Suppressor macrophage treated with lipopolysaccharide for 4 hours (primary cell): Measurements from ENCODE around the gene TTYH2.
A peak's percentile ranks its signal among the peaks of the same experiment; 100 is the strongest.
"Not testable (repeated sequence)": the region's sequence is repeated elsewhere in the genome, so short reads cannot be mapped to it uniquely, and the experiment has no call there.

ENCODE experiments used
- DNase-seq: peaks from one replicate; pipeline ENCODE4 v3.0.0-alpha.2; 2020

TTYH2 gene

DNA sequence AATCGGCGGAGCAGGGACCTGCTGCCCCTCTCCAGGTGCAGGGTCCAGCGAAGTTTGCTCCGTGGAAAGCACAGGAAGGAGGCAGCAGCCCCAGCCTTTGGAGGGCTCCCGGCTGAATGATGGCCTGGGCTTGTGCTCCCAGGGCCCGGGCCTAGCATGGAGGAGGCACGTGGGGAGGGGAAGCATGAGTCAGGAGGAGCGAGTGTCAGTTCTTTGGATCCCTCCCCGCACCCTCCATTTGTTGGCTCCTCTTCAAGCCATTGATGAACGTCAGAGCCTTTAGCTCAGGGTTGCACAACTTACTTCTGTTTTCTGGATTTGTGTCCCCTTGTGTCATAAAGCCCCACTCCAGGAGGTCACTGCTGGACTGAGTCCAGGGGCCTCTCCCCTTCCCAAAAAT lies 25.8 kb downstream of the TTYH2 start:
- peak; percentile 95 for DNase-seq

GRCh38 chr17:74240618-74241205 lies 27.3 kb downstream of the TTYH2 start:
- peak; percentile 36 for DNase-seq

GRCh38 chr17:74241431-74241830 lies 28.1 kb downstream of the TTYH2 start:
- peak; percentile 92 for DNase-seq

DNA sequence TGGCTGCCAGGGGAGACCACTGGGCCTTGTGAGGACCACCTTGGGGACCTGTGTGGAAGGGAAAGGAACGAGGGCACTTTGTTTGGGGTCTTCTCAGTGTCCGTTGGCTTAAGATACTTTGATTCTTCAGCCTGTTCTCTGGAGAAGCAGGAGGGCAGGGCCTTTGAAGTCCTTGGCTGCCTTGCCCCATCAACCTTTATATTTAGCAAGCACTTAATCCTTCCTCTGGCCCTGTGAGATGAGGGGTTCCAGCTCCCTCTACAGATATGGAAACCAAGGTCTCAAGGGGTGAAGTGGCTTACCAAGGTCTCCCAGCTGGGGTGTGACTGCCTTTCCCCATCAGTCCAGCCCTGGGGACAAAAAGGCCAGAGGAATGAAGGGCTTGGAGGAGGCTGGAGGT lies 28.5 kb downstream of the TTYH2 start:
- DNase-seq, result no peak

DNA sequence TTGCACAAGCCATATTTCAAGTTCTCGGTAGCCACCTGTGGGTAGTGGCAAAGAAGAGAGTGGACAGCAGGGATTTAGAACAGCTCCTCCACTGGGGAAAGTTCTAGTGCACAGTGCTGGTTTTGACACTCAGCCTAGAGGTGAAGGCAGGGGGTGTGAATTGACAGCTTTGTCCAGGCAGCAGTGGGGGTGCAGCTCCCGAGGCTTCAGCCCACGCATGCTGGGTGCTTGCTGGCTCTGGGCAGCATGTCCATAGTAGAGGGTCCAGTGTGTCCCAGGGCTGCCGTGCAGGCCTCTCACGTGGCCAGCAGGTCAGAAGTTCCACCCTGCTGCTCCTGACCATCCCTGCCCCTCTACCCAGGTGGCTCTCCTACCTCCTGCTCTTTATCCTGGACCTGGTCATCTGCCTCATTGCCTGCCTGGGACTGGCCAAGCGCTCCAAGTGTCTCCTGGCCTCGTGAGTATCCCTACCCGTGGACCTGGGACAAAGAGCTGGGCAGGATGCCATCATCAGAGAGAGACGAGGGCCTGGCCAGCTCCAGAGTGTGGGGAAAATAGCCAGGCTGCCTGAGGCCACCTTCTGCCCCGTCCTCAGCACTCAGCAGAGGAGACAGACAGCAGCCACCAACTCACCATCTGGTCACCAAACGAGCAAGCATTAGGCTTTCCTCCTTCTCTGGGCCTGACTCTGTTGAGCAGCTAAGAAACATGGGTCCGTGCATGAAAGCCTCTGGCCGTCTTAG lies 29.8 kb downstream of the TTYH2 start:
- DNase-seq, result no peak

DNA sequence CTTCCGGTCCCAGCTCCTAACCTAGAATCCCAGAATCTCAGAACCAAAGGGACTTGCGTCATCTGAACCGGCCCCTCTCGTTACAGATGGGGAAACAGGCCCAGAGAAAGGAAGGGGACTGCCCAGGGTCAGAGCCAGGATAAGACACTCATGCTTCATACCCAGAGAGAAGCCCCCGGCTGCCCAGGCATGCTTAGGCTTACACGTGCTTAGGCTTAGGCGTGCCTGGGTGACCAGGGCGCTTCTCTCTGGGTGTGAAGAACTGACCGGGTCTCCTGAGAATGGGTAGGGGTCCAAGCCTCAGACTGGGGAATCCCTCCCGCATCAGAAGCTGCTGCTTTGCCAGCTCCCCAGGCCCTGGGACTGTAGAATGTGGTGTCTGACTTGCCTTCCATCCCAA lies 30.8 kb downstream of the TTYH2 start:
- no peak for DNase-seq

- DNase-seq, result no peak
These were observed 31.2 kb downstream of the TTYH2 start for GRCh38 chr17:74244548-74244947.

GRCh38 chr17:74245145-74245831 lies 31.9 kb downstream of the TTYH2 start:
- DNase-seq, result no peak

DNA sequence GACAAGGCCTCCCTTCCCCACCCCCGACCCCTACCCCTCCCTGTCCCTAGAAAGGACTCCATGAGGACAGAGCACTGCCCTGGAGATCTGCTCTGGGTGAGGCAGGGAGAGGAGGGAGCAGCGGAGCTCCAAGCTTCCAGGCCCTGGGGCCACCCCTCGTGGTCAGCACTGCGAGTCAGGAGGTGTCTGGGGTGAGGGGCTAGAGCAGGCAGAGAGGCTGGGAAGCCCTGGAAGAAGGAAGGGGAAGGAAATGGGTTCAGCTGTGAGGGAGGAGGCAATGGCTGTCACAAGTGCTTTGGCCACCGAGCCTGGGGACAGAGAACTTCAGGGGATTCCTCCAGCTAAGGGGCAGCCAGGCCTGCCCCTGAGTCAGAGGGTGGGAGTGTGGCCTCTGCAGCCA lies 32.5 kb downstream of the TTYH2 start:
- peak; percentile 58 for DNase-seq

GRCh38 chr17:74249590-74250270 lies 36.4 kb downstream of the TTYH2 start:
- DNase-seq, result no peak

DNA sequence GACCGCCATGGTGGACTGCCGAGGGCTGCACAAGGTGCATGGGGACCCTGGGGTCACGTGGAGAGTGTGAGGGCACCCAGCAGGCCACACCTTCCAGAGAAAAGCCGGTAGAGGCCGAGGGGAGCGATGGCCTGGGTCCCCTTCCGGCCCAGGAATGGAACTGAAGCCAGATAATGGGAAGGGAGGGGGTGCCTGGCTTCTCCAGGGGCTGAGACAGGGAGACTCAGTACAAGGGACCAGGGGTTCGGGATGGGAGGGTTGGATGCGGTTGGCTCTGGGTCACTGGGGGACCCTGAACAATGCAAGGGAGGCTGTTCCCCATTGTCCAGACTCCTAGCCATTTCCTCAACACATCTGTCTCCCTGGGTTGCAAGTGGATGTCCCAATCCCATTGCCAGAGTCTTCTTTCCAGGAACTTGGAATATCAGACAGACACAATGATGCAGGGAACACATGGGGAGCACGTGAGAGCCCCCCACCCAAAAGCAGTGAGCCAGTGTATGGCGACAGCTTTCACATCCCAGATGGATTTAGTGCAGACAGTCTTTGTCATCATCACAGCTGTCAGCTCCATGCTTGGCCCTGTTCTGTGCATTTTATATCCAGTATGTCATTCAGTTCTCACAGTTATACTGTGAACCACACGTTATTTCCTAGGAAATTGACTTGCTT lies 37.1 kb downstream of the TTYH2 start:
- DNase-seq, result no peak

GRCh38 chr17:74251051-74251450 lies 37.7 kb downstream of the TTYH2 start:
- no peak for DNase-seq

DNA sequence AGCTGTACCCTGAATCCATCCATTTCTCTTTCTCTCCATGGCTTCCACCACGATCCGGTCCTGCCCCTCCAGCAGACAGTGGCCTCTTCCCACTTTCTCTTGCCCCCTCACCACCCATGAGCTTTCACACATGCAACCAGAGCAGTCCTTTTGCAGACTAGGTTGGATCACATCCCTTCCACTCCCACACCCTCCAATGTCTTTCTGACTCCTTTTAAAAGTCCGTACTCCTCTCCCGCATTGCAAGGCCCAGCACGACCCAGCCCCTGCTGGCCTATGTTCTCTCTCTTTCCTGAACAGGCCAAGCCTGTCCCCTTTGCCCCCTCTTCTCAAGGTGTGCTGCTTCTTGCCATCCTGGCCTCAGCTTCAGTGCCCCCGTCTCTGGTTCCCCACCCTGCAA lies 38.2 kb downstream of the TTYH2 start:
- DNase-seq, result no peak

DNA sequence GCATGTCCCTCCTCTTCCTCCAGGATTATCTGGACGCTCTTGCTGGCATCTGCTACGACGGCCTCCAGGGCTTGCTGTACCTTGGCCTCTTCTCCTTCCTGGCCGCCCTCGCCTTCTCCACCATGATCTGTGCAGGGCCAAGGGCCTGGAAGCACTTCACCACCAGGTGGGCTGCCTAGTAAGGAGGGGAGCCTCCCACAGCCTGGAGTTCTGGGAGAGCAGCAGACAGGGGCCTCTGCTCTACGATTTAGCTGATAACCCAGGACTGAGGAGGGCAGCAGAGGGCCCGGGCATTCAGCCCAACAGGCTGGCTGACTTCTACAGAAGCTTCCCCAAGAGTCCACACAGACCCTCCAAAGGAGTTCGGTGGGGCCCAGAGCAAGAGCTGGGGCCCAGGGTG lies 38.8 kb downstream of the TTYH2 start:
- DNase-seq, result no peak

DNA sequence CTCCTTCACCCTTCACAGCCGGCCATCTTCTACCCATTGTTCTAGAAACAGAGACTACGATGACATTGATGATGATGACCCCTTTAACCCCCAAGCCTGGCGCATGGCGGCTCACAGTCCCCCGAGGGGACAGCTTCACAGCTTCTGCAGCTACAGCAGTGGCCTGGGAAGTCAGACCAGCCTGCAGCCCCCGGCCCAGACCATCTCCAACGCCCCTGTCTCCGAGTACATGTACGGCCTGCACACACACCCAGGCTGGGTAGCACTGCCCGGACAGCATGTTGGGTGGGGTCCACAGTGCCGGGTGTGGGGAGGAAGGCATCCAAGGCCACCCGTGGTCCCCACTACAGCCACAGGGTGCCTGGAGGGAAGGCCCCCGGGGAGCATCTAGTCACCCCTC lies 39.7 kb downstream of the TTYH2 start:
- no peak for DNase-seq

- DNase-seq, result no peak
These were observed 43.9 kb downstream of the TTYH2 start for GRCh38 chr17:74257311-74257710.

DNA sequence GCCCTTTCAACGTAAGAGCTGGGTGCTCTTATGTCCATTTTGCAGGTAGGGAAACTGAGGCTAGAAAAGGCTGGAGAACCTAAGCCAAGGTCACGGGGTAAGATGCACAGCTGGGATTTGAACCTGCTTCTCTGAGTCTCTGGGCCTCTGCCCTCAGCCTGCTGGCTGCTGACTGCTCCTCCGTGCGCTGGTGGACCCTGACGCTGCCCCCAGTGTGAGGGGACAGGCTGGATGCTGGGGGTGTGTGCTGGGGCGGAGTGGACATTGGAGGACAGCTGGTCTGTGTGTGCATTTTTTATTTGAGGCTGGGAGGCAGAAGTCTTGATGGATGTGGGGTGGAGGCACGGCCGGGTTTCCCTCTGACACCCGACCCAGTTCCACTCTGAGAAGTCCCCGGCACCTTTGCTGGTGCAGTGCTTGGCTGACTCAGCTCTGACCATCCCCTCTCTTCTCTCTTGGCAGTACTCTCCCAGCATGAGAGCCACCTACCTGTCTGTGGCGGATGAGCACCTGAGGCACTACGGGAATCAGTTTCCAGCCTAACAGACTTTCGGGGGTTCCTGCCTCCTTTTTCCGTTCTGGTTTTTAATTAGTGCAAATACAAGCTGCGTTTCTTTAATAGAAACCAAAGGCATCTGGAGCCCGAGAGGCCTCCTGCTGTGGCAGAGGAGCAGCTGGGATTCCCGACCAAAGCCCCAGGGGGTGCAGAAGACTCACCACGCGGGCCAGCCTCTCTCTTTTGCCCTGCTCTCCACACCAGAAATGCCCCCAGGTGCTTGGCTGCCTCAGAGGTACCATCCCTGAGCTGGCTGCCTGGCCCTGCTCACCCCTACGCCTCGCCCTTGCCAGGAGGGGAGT lies 46.5 kb downstream of the TTYH2 start:
- DNase-seq, result no peak

DNA sequence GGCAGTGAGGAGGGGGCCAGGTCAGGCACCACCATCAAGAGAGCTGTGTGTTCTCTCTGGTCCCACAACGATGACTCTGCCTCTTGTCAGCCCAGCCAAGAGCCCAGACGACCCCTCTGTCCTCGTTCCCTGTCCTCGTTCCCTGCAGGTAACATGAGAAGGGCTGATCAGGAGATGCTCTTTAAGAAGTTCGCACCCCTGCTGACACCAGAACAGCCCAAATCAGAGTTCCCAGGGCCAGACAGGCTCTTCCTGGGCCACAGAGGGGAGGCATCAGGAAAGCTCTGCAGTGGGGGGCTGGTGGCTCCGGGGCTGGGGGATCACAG lies 47.1 kb downstream of the TTYH2 start:
- DNase-seq, result no peak

- DNase-seq, result no peak
These were observed 49.2 kb downstream of the TTYH2 start for GRCh38 chr17:74262601-74263000.

DNA sequence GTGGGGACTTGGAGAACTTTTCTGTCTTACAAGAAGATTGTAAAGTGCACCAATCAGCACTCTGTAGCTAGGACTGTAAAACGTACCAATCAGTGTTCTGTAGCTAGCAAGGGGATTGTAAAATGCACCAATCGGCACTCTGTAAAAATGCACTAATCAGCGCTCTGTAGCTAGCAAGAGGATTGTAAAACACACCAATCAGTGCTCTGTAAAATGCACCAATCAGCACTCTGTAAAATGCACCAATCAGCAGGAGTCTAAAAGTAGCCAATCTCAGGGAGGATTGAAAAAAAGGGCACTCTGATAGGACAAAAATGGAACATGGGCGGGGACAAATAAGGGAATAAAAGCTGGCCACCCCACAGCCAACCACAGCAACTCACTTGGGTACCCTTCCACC lies 53.7 kb downstream of the TTYH2 start:
- not testable (repeated sequence) for DNase-seq

DNA sequence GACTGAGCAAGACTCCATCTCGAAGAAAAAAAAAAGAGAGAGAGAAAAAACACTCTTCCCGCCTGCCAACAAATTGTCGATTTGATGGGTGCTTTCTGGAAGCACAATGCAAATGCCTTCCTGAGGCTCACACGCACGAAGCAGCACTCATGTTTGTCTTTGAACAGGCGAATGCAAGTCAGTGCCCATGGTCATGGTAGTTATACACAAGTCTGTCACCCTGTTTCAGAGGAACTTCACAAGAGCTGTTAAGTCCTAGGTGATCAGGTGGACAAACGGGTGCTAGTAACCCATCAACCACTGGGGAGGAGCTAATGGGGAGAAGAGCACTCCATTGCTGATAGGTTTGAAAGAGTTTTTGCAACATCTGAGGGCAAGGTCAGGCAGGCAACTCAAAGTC lies 54.2 kb downstream of the TTYH2 start:
- no peak for DNase-seq

DNA sequence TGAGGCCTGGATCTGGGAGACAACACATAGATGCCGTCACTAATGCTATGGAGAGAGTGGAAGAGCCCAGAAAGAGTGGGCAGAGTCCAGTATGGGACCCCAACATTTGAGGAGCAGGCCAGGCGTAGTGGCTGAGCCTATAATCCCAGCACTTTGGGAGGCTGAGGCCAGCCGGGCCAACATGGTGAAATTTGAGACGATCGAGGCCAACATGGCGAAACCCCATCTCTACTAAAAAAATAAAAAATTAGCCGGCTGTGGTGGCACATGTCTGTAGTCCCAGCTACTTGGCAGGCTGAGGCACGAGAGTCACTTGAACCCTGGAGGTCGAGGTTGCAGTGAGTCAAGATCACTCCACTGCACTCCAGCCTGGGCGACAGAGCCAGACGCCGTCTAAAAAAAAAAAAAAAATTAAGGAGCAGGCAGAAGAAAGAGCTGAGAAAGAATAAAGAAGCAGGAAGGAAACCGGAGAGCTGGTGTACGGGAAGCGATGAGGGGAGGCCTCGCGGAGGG lies 54.7 kb downstream of the TTYH2 start:
- no peak for DNase-seq
